ENCODE data around the gene ENPP7.

DNA sequence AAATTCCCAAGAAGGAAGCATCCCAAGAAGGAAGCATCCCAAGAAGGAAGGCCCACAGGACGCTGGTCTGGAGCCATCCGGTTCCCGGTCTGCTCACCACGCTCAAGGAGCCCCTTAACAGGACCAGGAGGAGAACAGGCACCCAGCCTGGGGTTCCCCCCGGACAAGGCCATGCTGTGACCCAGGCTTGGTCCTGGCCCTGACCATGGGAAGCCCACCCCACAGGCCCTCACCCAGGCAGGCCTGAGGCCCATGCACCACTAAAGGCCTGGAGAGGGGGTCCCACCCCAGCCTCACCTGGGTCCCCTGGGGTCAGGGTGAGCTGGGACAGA lies 340 bp upstream of the ENPP7 start:
- TF ChIP-seq, protein P1, sequence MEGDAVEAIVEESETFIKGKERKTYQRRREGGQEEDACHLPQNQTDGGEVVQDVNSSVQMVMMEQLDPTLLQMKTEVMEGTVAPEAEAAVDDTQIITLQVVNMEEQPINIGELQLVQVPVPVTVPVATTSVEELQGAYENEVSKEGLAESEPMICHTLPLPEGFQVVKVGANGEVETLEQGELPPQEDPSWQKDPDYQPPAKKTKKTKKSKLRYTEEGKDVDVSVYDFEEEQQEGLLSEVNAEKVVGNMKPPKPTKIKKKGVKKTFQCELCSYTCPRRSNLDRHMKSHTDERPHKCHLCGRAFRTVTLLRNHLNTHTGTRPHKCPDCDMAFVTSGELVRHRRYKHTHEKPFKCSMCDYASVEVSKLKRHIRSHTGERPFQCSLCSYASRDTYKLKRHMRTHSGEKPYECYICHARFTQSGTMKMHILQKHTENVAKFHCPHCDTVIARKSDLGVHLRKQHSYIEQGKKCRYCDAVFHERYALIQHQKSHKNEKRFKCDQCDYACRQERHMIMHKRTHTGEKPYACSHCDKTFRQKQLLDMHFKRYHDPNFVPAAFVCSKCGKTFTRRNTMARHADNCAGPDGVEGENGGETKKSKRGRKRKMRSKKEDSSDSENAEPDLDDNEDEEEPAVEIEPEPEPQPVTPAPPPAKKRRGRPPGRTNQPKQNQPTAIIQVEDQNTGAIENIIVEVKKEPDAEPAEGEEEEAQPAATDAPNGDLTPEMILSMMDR (IDR thresholded peaks at IDR 0.05) = no peak
- TF ChIP-seq POLR2A (IDR thresholded peaks at IDR 0.05) = no peak
